NCI-H748 (cell line): ENCODE data around the gene NUMA1.

Experiments used
- DNase-seq: peaks from one replicate; lab custom pipeline; 2025; ENCODE audit not compliant: unreplicated experiment; lab: John Stamatoyannopoulos, UW

The NUMA1 gene

GRCh38 chr11:71977090-71977489, 103.3 kb downstream of the NUMA1 start:
- no peak for DNase-seq

DNA sequence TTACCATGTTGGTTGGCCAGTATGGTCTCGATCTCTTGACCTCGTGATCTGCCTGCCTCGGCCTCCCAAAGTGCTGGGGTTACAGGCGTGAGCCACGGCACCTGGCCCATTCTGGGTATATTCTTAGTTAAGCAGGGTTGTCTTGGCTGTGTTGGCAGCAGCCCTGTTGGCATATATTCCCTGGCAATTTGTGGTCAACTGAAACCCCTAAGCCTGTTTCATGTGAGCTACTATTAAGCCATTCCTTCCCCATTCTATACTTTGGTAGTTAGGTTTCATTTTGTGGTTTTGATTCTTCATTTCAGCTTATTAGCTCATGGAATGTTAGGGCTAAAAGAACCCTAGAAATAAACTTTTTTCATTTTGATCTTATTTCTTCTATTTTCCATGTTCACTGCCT, 103.8 kb downstream of the NUMA1 start:
- no peak for DNase-seq

DNA sequence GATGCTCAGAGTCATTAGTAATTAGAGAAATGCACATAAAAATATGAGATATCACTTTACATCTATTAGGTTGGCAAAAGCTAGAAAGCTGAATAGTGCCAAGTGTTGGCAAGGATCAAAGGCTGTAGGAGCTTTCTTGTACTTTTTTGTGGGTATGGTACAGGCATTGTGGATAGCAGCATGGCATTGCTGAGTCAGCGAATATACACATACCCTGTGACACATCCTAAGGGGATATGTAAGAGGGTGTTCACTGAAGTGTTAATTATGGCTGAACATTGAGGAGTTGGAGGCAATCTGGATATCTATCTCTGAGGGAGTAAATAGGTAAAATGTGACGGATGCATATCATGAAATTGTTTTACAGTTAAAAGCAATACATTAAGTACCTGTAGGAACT, 108.7 kb downstream of the NUMA1 start:
- no peak for DNase-seq

- no peak for DNase-seq
Observed at GRCh38 chr11:71964641-71965040, 115.7 kb downstream of the NUMA1 start.

GRCh38 chr11:71963468-71963867, 116.9 kb downstream of the NUMA1 start:
- DNase-seq, result no peak

DNA sequence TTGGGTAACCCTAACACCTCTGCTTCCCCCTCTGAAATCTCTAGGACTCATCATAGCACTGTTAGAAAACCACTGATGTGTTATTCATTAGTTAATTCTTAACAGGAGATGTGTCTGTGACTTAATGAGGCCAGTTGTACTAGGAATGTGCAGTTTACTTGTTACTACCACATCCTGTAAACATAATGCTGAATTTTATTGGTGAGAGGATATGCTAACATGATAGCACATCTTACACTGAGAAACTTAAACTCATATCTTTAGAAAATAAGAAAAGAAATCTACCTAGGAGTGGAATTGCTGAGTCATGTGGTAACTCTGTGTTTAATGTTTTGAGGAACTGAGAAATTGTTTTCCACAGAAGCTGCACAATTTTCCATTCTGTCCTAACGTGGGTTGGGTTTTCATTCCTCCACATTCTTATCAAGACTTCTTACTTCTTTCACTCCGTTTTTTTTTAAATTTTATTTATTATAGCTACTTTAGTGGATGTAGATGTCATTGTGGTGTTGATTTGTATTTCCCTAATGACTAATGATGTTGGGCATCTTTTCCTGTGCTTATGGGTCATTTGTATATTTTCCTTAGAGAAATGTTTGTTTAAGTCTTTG, 117.8 kb downstream of the NUMA1 start:
- DNase-seq, result no peak

- DNase-seq, result no peak
Observed at GRCh38 chr11:71955898-71956456, 124.4 kb downstream of the NUMA1 start.
